GM12878 (cell line): ENCODE data around the gene WTAP. TPM values are rescaled to one million over a fixed set of nuclear protein-coding genes. Genes with fewer than 3 reads are reported as not detected.

Source experiments
- ATAC-seq: fragments of 200-7000 bp; cut with Tn5 transposase; 3 replicates; pipeline ENCODE4 v1.9.1; 2020; ENCODE audit warnings: mild to moderate bottlenecking, moderate library complexity
- BruUV-seq: library from RNA; stranded (reverse); fragments of 400-500 nt; replicated peaks from 2 replicates; lab custom pipeline; 2021; lab: Mats Ljungman, UMichigan
- CTCF ChIA-PET: fragments of 300-600 bp; sonication (Branson Sonifier 250); formaldehyde crosslinking; extraction: SDS; loops from one replicate; lab custom pipeline; 2021; ENCODE audit warnings: inconsistent platforms; lab: Yijun Ruan, JAX
- POLR2A ChIA-PET: fragments of 350-600 bp; formaldehyde crosslinking; extraction: SDS; loops from one replicate; lab custom pipeline; 2021; ENCODE audit warnings: inconsistent platforms; lab: Charles Lee
- RAD21 ChIA-PET: fragments of 300-600 bp; sonication (Branson Sonifier 250); formaldehyde crosslinking; loops from one replicate; lab custom pipeline; 2023; ENCODE audit warnings: antibody characterized with exemption; ENCODE audit not compliant: unreplicated experiment; lab: Charles Lee
- SMC1A ChIA-PET: fragments of 300-600 bp; sonication (Branson Sonifier 250); formaldehyde crosslinking; loops from one replicate; lab custom pipeline; 2023; ENCODE audit not compliant: unreplicated experiment, uncharacterized antibody; lab: Charles Lee
- DNase-seq: peaks from one replicate; pipeline ENCODE4 v3.0.0-alpha.2; 2011; ENCODE audit warnings: low read depth, low spot score
- FAIRE-seq: peaks from 3 replicates; lab custom pipeline; 2011; peaks lifted over from hg19 to GRCh38; lab: Jason Lieb, UNC
- H2AFZ ChIP-seq: 2 replicates; pipeline ENCODE4 v1.6.0; 2011; ENCODE audit warnings: low read depth, low read length, control low read depth; ENCODE audit not compliant: control insufficient read depth
- H3K27ac ChIP-seq: 2 replicates; pipeline ENCODE4 v1.5.1; 2011; ENCODE audit warnings: control low read depth; ENCODE audit not compliant: control insufficient read depth, insufficient read depth
- H3K27me3 ChIP-seq, 2 experiments: replicated peaks in 1 of 2; 2 replicates each; pipeline versions ENCODE4 v1.6.0 to v1.6.1; 2011; ENCODE audit warnings: low read length in 1 of 2; ENCODE audit not compliant: control insufficient read depth in 2 of 2, insufficient read depth in 2 of 2
- H3K36me3 ChIP-seq, 2 experiments: 2 replicates each; pipeline ENCODE4 v1.5.1; 2011; ENCODE audit warnings: low read length in 1 of 2; ENCODE audit not compliant: control insufficient read depth in 2 of 2, insufficient read depth in 2 of 2
- H3K4me1 ChIP-seq: 2 replicates; pipeline ENCODE4 v1.6.1; 2011; ENCODE audit warnings: mild to moderate bottlenecking, low read length, moderate library complexity, mixed read lengths; ENCODE audit not compliant: control insufficient read depth, insufficient read depth
- H3K4me2 ChIP-seq: 2 replicates; pipeline ENCODE4 v1.6.0; 2011; ENCODE audit warnings: control low read depth; ENCODE audit not compliant: control insufficient read depth, insufficient read depth
- H3K4me3 ChIP-seq: fragments of 200-600 bp; sonication (generic); 2 replicates; pipeline ENCODE4 v1.5.1; 2016
- H3K79me2 ChIP-seq: 2 replicates; pipeline ENCODE4 v1.6.0; 2011; ENCODE audit warnings: low read length; ENCODE audit not compliant: control insufficient read depth, insufficient read depth
- H3K9ac ChIP-seq: 2 replicates; pipeline ENCODE4 v1.8.0; 2011; ENCODE audit warnings: low read length, control low read depth, mixed read lengths; ENCODE audit not compliant: control insufficient read depth, insufficient read depth
- H3K9me3 ChIP-seq: replicated peaks from 3 replicates; pipeline ENCODE4 v1.5.1; 2011; ENCODE audit warnings: mild to moderate bottlenecking, low read length; ENCODE audit not compliant: control insufficient read depth, insufficient read depth
- H4K20me1 ChIP-seq: 2 replicates; pipeline ENCODE4 v1.6.0; 2011; ENCODE audit not compliant: control insufficient read depth, insufficient read depth
- BHLHE40 ChIP-seq, 2 experiments: fragments of 450-650 bp in 1 of 2; IDR thresholded peaks; 2 replicates each; pipeline ENCODE4 v1.6.1; 2011 to 2017; ENCODE audit warnings: low read depth in 2 of 2, borderline replicate concordance in 1 of 2, improper control_type of control experiment in 1 of 2, low read length in 1 of 2, mild to moderate bottlenecking in 1 of 2
- MYB ChIP-seq: fragments of 150-350 bp; IDR thresholded peaks from 2 replicates; pipeline ENCODE4 v1.6.1; 2014; ENCODE audit warnings: mild to moderate bottlenecking, low read depth, low read length, borderline replicate concordance
- RAD21 ChIP-seq: IDR thresholded peaks from 2 replicates; pipeline ENCODE4 v1.6.1; 2011; ENCODE audit warnings: mild to moderate bottlenecking, low read depth, low read length, moderate library complexity; ENCODE audit not compliant: insufficient read depth
- STAT1 ChIP-seq: fragments of 450-650 bp; conservative IDR thresholded peaks from 2 replicates; pipeline ENCODE4 v1.6.1; 2014; ENCODE audit warnings: antibody characterized with exemption, mild to moderate bottlenecking
- WGBS: methylation state at CpG from one replicate; pipeline ENCODE4 v1.1.6; 2016; ENCODE audit warnings: low lambda C conversion rate; ENCODE audit not compliant: insufficient replicate concordance, insufficient coverage; ENCODE audit errors: missing lambda C conversion rate; 5-methylcytosine and 5-hydroxymethylcytosine counted together
- in situ Hi-C: fragments of 300-500 bp; cut with MboI; formaldehyde crosslinking; loops from 9 replicates; pipeline ENCODE4 v1.14.3; 2018; ENCODE audit warnings: mixed read lengths
- intact Hi-C: fragments of 100-400 bp; cut with micrococcal nuclease; formaldehyde crosslinking; loops from one replicate; pipeline ENCODE4 v1.14.2; 2022; ENCODE audit not compliant: unreplicated experiment
- polyA plus RNA-seq, 11 experiments: library from polyadenylated mRNA; depleted of rRNA in 4 of 11; unstranded in 6 of 11; stranded (reverse) in 5 of 11; fragments of >200 nt; fragmentation: Nextera tagmentation in 4 of 11; fragmentation: Illumina TruSeq in 1 of 11; extraction: Ambion mirVana in 4 of 11; extraction: Trizol in 1 of 11; gene quantifications; 1 replicate in 1 of 11; 2 replicates in 10 of 11; pipeline versions ENCODE4 v1.2.1 to v1.2.3, GENCODE V29; 2011 to 2016; ENCODE audit warnings: inconsistent platforms in 2 of 11, missing spikeins in 2 of 11, low read depth in 1 of 11
- total RNA-seq, 4 experiments: library from RNA; depleted of rRNA in 3 of 4; stranded (reverse); fragments of >200 nt in 3 of 4; fragmentation: Illumina TruSeq in 1 of 4; extraction: Trizol in 1 of 4; gene quantifications; 2 replicates each; pipeline versions ENCODE4 v1.2.1 to v1.2.3, GENCODE V29; 2013 to 2021
- TF ChIP-seq, protein P1 (sequence below): fragments of 450-650 bp; conservative IDR thresholded peaks from 2 replicates; pipeline ENCODE4 v1.6.1; 2017; ENCODE audit warnings: mild to moderate bottlenecking, moderate library complexity
- TF ChIP-seq, protein P2 (sequence below): fragments of 450-650 bp; IDR thresholded peaks from 2 replicates; pipeline ENCODE4 v1.6.1; 2016; ENCODE audit warnings: mild to moderate bottlenecking

WTAP gene
- total and polyA plus RNA-seq, 10 of the 15 experiments (the other 5 are each of a cell fraction or from before 2014, with no cell fraction given) = 38.7 to 132 (median 83.1) TPM

DNA sequence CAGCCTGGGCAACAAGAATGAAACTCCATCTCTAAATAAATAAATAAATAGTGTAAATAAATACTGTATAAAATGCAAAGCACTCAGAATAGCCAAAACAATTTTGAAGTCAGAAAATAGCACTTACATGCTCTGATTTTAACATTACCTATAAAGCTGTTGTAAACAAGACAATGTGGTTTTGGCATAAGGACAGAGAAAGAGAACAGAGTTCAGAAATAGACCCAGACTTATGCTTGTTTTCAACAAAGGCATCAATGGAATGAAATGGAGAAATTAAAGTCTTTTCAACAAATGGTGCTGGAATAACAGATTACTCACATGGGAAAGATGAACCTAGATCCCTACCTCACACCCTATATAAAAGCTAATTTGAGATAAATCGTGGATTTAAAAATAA is 44.9 kb downstream of the WTAP start:
- no peaks in the 10 kb centered on the region for H3K9me3 ChIP-seq
- no peak for FAIRE-seq
- ChIA-PET SMC1A (interaction anchor here (1.0 to 1.5 kb wide), 3 partner anchors 9 to 18 kb away, joined by 3 to 5 read pairs (median 3); partner anchors contain the start of gene TCP1), CTCF (interaction anchor here (1.4 kb wide), 1 partner anchor 12 kb away, joined by 4 read pairs; no protein-coding TSS in a partner anchor), POLR2A (interaction anchor here (0.9 kb wide), 1 partner anchor 210 kb away, joined by 3 read pairs; no protein-coding TSS in a partner anchor), RAD21 (no interaction called here)
- no peak overlapping the region for H2AFZ ChIP-seq
- WGBS = 48% methylated on average over 1 of the region's 1 CpG
- TF ChIP-seq, protein P1, sequence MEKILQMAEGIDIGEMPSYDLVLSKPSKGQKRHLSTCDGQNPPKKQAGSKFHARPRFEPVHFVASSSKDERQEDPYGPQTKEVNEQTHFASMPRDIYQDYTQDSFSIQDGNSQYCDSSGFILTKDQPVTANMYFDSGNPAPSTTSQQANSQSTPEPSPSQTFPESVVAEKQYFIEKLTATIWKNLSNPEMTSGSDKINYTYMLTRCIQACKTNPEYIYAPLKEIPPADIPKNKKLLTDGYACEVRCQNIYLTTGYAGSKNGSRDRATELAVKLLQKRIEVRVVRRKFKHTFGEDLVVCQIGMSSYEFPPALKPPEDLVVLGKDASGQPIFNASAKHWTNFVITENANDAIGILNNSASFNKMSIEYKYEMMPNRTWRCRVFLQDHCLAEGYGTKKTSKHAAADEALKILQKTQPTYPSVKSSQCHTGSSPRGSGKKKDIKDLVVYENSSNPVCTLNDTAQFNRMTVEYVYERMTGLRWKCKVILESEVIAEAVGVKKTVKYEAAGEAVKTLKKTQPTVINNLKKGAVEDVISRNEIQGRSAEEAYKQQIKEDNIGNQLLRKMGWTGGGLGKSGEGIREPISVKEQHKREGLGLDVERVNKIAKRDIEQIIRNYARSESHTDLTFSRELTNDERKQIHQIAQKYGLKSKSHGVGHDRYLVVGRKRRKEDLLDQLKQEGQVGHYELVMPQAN = no peak
- no peak for TF ChIP-seq STAT1
- TF ChIP-seq RAD21 = no peak
- TF ChIP-seq BHLHE40 (IDR thresholded peaks at IDR 0.05; ENCODE audit: borderline replicate concordance in 1 of 2, low read depth in 2 of 2, low read length in 1 of 2) = no peak
- TF ChIP-seq MYB = no peak
- TF ChIP-seq, protein P2, sequence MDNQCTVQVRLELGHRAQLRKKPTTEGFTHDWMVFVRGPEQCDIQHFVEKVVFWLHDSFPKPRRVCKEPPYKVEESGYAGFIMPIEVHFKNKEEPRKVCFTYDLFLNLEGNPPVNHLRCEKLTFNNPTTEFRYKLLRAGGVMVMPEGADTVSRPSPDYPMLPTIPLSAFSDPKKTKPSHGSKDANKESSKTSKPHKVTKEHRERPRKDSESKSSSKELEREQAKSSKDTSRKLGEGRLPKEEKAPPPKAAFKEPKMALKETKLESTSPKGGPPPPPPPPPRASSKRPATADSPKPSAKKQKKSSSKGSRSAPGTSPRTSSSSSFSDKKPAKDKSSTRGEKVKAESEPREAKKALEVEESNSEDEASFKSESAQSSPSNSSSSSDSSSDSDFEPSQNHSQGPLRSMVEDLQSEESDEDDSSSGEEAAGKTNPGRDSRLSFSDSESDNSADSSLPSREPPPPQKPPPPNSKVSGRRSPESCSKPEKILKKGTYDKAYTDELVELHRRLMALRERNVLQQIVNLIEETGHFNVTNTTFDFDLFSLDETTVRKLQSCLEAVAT = no peak
- no peaks in the 10 kb centered on the region for H4K20me1 ChIP-seq
- ATAC-seq = no peak
- no TSS peak for BruUV-seq
- no peak overlapping the region for H3K4me3 ChIP-seq
- H3K27me3 ChIP-seq = no peaks in the 10 kb centered on the region
- peaks cover under 1 to 34% of the 10 kb centered on the region in 2 experiments for H3K36me3 ChIP-seq
- no peak overlapping the region for H3K9ac ChIP-seq
- no peak for DNase-seq
- no peak overlapping the region for H3K27ac ChIP-seq
- no peaks in the 10 kb centered on the region for H3K79me2 ChIP-seq
- H3K4me2 ChIP-seq = no peak overlapping the region
- H3K4me1 ChIP-seq = no peaks in the 10 kb centered on the region
- in situ Hi-C loops (no loop called here), intact Hi-C loops (no loop called here)
